NCI-H1694 treated with DMSO at 0.1 percent for 48 hours (cell line): ENCODE results near the gene DHX15.

ENCODE experiments used
- DNase-seq: peaks from one replicate; lab custom pipeline; 2025; lab: John Stamatoyannopoulos, UW

DHX15 gene

GRCh38 chr4:24482871-24483270 is 101.5 kb downstream of the DHX15 start:
- no peak for DNase-seq

- peak; percentile 42 for DNase-seq
Measured at GRCh38 chr4:24477919-24478318, 106.4 kb downstream of the DHX15 start.
